ENCODE data around the gene IGFBP1.

GRCh38 chr7:45937862-45938261, 49.6 kb downstream of the IGFBP1 start:
- TF ChIP-seq EZH2 (IDR thresholded peaks at IDR 0.05; ENCODE audit: borderline replicate concordance, insufficient read depth, low read depth, low read length, poor library complexity, severe bottlenecking), result no peak
- TF ChIP-seq, protein P1, sequence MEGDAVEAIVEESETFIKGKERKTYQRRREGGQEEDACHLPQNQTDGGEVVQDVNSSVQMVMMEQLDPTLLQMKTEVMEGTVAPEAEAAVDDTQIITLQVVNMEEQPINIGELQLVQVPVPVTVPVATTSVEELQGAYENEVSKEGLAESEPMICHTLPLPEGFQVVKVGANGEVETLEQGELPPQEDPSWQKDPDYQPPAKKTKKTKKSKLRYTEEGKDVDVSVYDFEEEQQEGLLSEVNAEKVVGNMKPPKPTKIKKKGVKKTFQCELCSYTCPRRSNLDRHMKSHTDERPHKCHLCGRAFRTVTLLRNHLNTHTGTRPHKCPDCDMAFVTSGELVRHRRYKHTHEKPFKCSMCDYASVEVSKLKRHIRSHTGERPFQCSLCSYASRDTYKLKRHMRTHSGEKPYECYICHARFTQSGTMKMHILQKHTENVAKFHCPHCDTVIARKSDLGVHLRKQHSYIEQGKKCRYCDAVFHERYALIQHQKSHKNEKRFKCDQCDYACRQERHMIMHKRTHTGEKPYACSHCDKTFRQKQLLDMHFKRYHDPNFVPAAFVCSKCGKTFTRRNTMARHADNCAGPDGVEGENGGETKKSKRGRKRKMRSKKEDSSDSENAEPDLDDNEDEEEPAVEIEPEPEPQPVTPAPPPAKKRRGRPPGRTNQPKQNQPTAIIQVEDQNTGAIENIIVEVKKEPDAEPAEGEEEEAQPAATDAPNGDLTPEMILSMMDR (IDR thresholded peaks at IDR 0.05), result no peak

Measured in B cell (primary cell).